ENCODE data around the gene WASHC4.

WASHC4 gene

DNA sequence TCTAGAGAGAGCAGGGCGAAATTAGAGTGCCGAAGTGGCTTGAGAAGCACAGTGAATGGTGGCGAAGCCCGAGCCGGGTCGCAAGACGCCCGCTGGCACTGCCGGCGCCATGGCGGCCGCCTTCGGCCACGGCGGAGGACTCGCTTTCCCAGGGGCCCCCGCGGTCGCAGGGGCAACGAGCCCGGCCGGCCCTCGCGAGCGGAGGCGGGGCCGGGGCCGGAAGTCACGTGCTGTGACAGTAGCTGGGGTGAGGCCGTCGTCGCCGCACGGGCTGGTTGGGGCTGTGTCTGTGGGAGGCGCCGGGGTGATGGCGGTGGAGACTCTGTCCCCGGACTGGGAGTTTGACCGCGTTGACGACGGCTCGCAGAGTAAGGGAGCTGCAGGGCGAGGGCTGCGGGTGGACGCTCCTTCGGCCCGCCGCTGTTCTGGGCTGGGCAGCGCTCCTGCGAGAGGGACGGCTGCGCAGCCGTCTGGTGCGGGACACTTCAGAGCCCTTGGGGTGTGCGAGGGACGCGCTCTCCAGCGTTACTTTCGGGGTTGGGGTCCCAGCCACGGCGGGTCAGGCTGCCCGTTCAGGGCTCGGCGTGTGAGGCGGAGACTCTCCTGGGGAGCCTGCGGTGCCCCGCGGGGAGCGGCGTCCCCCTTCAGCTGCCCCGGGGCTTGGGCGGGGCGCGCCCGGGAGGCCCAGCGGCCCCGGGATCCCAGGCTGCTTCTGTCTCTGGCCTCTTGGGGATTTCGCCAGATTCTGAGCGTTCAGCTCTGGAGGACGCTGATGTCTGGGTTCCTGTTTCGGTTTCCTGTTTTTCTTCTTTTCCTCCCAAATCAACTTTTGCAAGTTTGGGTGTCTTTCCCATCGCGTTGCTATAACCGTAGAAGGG, at the start of gene WASHC4:
Gene WASHC4 (plus strand): TSS at position 238 of the 878 bp plus-strand sequence. CDS start 70 bp downstream, at position 308.
- Histone ChIP-seq H3K79me2 (peaks cover 12% of the 10 kb centered on the region), H3K4me3 (ENCODE audit: low read depth, low read length) (peak within 1 kb of the TSS; percentile 69), H3K27ac (peak within 1 kb of the TSS; percentile 93), H3K36me3 (ENCODE audit: control insufficient read depth, insufficient read depth, low read length) (no peaks in the 10 kb centered on the region), H3K4me1 (peaks cover 3% of the 10 kb centered on the region), H3K9me3 (ENCODE audit: control insufficient read depth, low read length) (no peaks in the 10 kb centered on the region), H2AFZ (peak within 1 kb of the TSS; percentile 96), H3K4me2 (ENCODE audit: low read length) (peak within 1 kb of the TSS; percentile 81), H3K9ac (peak within 1 kb of the TSS; percentile 70), H3K27me3 (ENCODE audit: control insufficient read depth, insufficient read depth, low read length) (no peaks in the 10 kb centered on the region)
- TF ChIP-seq, protein P1, sequence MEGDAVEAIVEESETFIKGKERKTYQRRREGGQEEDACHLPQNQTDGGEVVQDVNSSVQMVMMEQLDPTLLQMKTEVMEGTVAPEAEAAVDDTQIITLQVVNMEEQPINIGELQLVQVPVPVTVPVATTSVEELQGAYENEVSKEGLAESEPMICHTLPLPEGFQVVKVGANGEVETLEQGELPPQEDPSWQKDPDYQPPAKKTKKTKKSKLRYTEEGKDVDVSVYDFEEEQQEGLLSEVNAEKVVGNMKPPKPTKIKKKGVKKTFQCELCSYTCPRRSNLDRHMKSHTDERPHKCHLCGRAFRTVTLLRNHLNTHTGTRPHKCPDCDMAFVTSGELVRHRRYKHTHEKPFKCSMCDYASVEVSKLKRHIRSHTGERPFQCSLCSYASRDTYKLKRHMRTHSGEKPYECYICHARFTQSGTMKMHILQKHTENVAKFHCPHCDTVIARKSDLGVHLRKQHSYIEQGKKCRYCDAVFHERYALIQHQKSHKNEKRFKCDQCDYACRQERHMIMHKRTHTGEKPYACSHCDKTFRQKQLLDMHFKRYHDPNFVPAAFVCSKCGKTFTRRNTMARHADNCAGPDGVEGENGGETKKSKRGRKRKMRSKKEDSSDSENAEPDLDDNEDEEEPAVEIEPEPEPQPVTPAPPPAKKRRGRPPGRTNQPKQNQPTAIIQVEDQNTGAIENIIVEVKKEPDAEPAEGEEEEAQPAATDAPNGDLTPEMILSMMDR (IDR thresholded peaks at IDR 0.05) = no peak

GRCh38 chr12:105060715-105061378, 46.7 kb upstream of the WASHC4 start:
- Histone ChIP-seq H3K79me2 (no peaks in the 10 kb centered on the region), H3K4me2 (ENCODE audit: low read length) (no peak overlapping the region), H3K9me3 (ENCODE audit: control insufficient read depth, low read length) (peaks cover 6% of the 10 kb centered on the region), H3K4me3 (ENCODE audit: low read depth, low read length) (no peak overlapping the region), H3K27me3 (ENCODE audit: control insufficient read depth, insufficient read depth, low read length) (no peaks in the 10 kb centered on the region), H2AFZ (no peak overlapping the region), H3K9ac (no peak overlapping the region), H3K36me3 (ENCODE audit: control insufficient read depth, insufficient read depth, low read length) (no peaks in the 10 kb centered on the region), H3K27ac (no peak overlapping the region), H3K4me1 (no peaks in the 10 kb centered on the region)
- TF ChIP-seq, protein P1 (IDR thresholded peaks at IDR 0.05) = no peak

DNA sequence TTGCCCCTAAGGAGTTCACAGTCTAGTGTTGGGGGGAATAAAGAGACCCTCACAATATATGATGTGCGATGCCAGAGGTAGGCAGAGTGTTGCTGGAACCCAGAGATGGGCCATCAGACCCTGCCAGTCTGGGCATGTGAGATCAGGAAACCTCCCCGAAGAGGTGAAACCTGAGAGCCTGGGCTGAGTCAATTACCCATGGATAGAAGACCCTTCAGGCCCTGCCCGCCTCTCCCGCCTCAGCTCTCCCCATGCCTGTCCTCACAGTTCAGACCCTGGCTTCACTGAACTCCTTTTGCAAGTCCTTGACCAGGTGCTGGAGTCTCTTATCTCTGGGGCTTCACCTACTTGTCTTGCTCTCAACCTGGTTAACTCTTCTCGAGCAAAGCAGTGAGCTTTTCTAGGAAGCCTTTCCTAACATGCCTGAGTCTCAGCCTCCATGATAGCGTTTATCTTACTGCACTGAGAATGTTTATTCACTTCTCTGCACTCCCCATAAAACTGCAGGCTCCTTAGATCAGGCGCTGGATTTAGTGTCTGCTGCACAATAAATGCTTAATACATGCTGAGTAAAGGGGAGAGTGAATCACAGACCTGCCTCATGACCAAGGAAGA, 42.9 kb upstream of the WASHC4 start:
- Histone ChIP-seq H3K4me3 (ENCODE audit: low read depth, low read length) (no peak overlapping the region), H3K4me2 (ENCODE audit: low read length) (no peak overlapping the region), H3K36me3 (ENCODE audit: control insufficient read depth, insufficient read depth, low read length) (no peaks in the 10 kb centered on the region), H3K79me2 (no peaks in the 10 kb centered on the region), H3K27ac (no peak overlapping the region), H3K9ac (no peak overlapping the region), H2AFZ (no peak overlapping the region), H3K4me1 (no peaks in the 10 kb centered on the region), H3K27me3 (ENCODE audit: control insufficient read depth, insufficient read depth, low read length) (no peaks in the 10 kb centered on the region), H3K9me3 (ENCODE audit: control insufficient read depth, low read length) (no peaks in the 10 kb centered on the region)
- TF ChIP-seq, protein P1 (IDR thresholded peaks at IDR 0.05) = no peak

DNA sequence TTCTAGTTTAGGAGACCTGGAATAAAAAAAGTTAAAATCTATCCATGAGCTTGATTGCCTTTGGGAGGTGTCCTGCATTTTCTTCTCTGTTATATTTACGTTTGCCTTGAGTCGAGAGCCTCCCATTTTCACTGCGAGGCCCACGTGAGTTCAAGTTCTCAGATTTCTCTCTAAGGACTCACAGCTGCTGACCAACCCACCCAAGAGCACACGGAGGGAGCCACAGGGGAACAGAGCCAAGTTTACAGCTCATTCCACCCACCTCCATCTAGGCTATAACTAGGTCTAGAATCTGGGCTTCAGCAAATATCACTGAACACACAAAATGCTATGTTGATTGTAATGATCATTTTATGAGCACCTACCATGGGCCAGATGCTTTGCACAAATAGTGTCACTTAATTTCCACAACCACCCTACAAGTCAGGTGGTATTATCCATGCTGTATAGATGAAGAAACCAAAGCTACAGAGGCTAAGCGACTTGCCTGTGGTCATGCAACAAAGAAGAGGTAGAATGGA, 40.0 kb upstream of the WASHC4 start:
- no peaks in the 10 kb centered on the region for H3K36me3 ChIP-seq (ENCODE audit: control insufficient read depth, insufficient read depth, low read length)
- TF ChIP-seq, protein P1 (IDR thresholded peaks at IDR 0.05) = no peak
- H3K4me2 ChIP-seq (ENCODE audit: low read length) = no peak overlapping the region
- no peaks in the 10 kb centered on the region for H3K9me3 ChIP-seq (ENCODE audit: control insufficient read depth, low read length)
- H3K27me3 ChIP-seq (ENCODE audit: control insufficient read depth, insufficient read depth, low read length) = no peaks in the 10 kb centered on the region
- H3K4me1 ChIP-seq = no peaks in the 10 kb centered on the region
- H3K4me3 ChIP-seq (ENCODE audit: low read depth, low read length) = no peak overlapping the region
- H2AFZ ChIP-seq = no peak overlapping the region
- no peak overlapping the region for H3K27ac ChIP-seq
- no peak overlapping the region for H3K9ac ChIP-seq
- no peaks in the 10 kb centered on the region for H3K79me2 ChIP-seq

Measured in parathyroid adenoma (tissue), 2 donors.